AG10803 (cell line): ENCODE data around the gene CNTN4.

Experiments
- DNase-seq: peaks from one replicate; pipeline ENCODE4 v3.0.0; 2010; ENCODE audit warnings: low read depth
- H3K4me3 ChIP-seq: 2 replicates; pipeline ENCODE4 v1.5.1; 2011; ENCODE audit warnings: mild to moderate bottlenecking, low read length, control low read depth
- TF ChIP-seq, protein P1 (sequence below): conservative IDR thresholded peaks from 2 replicates; pipeline ENCODE4 v1.5.1; 2011; ENCODE audit warnings: mild to moderate bottlenecking, low read length, control low read depth, inconsistent platforms

CNTN4 gene

DNA sequence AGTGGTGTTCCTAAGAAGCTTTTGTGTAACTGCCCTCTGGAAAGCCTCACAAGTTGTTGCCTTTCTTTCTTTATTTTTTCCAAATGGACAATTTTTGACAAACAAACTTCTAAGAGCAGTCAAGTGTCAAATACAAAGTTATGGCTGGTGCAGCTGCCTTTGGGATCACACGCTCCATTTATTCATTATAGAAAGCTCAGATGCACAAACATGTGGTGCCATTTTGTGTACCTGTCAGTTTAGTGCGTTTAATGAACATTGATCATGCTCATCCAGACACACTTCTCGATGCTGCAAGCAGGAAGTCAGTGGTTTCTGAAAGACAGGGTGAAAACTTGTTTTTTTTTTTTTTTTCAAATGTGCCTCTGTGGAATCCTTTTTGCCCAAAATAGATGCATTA, 324.5 kb downstream of the CNTN4 start:
- TF ChIP-seq, protein P1, sequence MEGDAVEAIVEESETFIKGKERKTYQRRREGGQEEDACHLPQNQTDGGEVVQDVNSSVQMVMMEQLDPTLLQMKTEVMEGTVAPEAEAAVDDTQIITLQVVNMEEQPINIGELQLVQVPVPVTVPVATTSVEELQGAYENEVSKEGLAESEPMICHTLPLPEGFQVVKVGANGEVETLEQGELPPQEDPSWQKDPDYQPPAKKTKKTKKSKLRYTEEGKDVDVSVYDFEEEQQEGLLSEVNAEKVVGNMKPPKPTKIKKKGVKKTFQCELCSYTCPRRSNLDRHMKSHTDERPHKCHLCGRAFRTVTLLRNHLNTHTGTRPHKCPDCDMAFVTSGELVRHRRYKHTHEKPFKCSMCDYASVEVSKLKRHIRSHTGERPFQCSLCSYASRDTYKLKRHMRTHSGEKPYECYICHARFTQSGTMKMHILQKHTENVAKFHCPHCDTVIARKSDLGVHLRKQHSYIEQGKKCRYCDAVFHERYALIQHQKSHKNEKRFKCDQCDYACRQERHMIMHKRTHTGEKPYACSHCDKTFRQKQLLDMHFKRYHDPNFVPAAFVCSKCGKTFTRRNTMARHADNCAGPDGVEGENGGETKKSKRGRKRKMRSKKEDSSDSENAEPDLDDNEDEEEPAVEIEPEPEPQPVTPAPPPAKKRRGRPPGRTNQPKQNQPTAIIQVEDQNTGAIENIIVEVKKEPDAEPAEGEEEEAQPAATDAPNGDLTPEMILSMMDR: no peak
- no peak for DNase-seq

GRCh38 chr3:2441558-2441957, 342.9 kb downstream of the CNTN4 start:
- TF ChIP-seq, protein P1: no peak
- no peak for DNase-seq
- no peak overlapping the region for H3K4me3 ChIP-seq

More for the DNA sequence above, 324.5 kb downstream of the CNTN4 start:
- no peak overlapping the region for H3K4me3 ChIP-seq

DNA sequence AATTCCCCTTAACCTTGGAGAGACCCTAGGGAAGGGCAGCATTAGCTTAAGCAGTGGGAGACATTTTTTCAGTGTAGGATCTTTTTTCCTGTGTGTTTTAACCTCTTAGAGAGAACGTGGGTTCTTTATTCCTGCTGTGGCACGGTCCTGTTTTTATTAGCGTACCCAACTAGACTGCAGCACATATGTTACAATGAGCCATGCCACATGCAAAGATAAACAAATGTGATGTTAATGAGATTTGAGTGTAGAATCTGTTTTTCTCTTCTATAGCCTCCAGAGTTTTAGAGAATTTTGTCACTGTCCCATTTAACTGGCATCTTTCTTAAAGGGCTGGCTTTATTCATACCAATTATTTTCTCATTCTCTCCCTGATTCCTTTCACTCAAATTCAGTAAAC, 347.5 kb downstream of the CNTN4 start:
- DNase-seq: no peak
- TF ChIP-seq, protein P1: no peak
- no peak overlapping the region for H3K4me3 ChIP-seq

DNA sequence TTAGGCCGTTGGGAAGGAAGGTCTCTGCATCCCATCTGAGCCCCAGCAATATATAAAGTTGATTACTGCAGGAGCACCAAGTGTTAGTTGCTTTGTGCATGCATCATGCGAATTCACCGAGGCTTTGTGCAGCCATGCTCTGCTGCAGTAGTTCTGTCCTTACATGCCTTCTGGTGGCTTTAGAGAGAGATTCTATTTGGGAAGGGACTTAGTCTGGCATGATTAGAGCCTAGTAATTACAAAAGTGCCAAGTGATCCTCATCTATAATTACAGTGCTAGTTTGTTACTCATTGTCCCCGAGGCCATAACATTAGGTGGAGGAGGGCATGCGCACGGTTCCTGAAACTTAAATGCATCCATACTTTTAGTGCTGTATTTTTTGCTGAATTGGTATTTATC, 353.6 kb downstream of the CNTN4 start:
- H3K4me3 ChIP-seq: no peak overlapping the region
- DNase-seq: no peak
- TF ChIP-seq, protein P1: no peak

GRCh38 chr3:2454865-2455264, 356.2 kb downstream of the CNTN4 start:
- no peak overlapping the region for H3K4me3 ChIP-seq
- no peak for DNase-seq
- TF ChIP-seq, protein P1: no peak

- no peak for DNase-seq
- TF ChIP-seq, protein P1: no peak
- H3K4me3 ChIP-seq: no peak overlapping the region
These were observed 358.1 kb downstream of the CNTN4 start for GRCh38 chr3:2456788-2457187.

GRCh38 chr3:2458816-2459215, 360.1 kb downstream of the CNTN4 start:
- no peak overlapping the region for H3K4me3 ChIP-seq
- TF ChIP-seq, protein P1: no peak
- no peak for DNase-seq
